Measurements from ENCODE around the gene GJA1. TPM values are rescaled to one million over a fixed set of nuclear protein-coding genes. Genes with fewer than 3 reads are reported as not detected.
"Not testable (repeated sequence)": the region's sequence is repeated elsewhere in the genome, so short reads cannot be mapped to it uniquely, and the experiment has no call there.

Gene GJA1
- total RNA-seq, 2 experiments from 2014 or later = 0.06 TPM

DNA sequence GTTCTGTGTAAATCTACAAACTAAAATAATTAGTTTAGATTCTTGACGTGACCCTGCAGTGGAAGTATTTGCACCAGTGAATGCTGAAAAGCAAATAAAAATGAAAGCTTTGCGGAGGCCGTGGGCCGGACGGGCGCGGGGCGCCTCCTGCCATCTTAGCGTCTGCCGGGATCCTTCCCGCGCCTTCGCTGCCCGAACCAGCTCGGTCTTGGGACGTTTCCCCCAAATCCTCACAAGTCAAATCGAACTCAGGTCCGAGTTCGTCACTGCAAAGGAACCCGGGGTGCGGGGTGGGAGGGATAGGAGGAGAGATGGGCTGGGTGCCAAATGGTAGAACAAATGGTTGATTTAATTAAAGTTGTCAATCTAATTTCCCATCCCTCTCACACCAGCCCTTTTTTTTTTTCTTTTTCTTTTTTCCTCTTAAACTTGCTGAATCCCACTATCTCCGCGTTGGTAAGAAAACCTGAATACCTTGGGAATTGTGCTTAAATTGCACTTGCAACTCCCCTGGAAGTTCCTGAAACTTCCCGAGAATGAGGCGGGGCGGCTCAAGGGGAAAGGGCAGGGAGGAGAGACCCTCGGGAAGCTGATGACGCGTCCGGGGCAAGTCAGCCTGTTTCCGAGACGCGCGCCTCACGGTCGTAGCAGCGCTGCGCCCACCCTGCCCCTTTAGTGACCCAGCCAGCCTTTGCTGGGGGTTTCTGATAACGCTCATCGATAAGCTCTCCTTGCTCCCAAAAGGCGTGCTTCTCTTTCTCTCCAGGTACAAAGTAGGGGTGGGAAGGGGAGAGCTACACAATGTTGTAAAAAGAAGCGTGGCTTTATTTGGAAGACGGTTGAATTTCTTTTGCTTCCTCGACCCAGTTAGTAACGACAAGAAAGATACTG is 1.8 kb downstream of the GJA1 start:
- ChIA-PET CTCF (no interaction called here), POLR2A (no interaction called here)

DNA sequence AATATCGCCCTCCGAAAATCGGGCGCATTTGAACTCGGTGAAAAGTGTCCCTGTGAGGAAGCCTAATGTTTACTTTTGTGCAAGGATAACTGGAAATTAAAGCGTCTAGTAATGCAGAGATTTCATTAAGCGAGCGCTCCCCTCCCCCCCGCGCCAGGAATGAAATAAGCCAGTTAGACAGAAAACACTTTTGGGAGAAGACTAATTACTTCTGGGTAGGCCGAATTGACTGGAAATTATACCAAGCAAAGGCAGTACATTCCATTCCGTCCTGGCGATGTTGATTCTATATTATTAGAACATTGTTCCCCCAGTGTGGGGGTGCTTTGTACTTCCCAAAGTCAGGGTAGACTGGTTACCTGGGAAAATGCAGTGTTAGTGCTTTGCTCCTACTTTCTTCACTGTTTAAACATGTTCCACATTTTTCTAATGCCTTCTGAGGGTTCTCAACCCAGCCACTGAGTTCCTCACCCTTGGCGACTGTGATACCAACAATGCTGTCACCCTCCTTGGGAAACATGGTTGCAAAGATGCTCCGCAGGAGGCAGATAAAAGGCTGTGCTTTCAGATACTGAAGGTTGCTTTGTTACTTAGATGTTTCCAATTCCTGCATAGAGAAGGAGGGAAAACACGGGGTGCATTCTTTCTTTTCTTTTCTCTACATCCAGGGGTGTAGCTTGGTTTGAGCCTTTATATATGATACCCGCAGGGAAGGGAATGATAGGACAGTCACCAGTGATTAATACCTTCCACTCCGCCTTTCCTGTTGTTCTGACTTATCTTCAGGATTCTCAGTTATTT is 2.6 kb downstream of the GJA1 start:
- CTCF ChIA-PET = no interaction called here

DNA sequence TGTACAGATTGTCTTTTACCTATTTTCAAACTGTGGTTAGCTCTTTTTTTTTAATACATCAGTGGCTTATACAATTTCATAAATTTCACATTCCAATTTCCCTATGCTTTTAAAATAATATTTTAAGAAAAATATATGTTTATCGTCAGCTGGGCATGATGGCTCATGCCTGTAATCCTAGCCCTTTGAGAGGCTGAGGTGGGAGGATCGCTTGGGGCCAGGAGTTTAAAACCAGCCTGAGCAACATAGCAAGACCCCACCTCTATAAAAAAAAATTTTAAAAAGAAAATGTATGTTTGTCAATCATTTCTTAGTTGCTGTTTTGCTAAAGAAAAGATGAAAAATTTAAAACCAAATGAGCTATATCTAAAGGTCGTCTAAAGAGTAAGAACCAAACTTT is 3.4 kb downstream of the GJA1 start:
- ChIA-PET CTCF (no interaction called here), POLR2A (no interaction called here)

More for the DNA sequence above, 2.6 kb downstream of the GJA1 start:
- POLR2A ChIA-PET = no interaction called here

DNA sequence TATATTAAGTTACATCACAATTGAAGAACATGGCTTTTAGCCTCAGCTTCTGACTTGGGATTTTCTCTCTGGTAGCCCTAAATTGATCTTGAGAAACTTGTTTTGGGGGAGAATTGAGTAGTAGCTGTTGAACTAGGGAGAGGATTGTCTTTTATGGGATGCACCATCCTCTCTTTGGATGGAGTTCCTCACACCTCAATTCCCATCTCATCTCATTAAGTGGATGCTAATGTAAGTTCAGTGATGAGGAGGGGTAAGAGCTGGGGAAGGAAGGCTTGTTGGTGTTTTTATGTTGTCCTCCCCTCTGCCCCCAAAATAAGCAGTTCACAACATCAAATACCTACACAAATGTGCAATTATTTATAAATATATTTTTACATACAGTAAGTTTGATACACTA is 4.0 kb downstream of the GJA1 start:
- CTCF ChIA-PET = no interaction called here

DNA sequence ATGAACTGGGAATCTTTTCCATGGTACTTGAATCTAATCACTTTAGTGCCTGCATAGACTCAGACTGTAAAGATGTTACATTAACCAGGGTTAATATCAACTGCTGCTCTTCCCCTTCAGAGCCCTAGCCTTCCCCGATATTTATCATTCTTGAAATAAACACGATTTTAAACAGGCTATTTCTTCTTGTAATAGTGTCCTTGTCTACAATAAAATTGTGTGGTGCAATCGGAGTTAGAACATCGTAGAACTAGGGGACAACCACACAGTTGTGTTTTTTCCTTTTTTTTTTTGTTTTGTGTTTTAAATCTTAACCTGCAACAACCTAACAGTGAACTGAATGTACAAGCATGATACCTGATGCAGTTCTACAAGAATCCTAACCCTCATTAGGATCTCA is 4.5 kb downstream of the GJA1 start:
- ChIA-PET CTCF (no interaction called here), POLR2A (no interaction called here)

More for the DNA sequence above, 4.0 kb downstream of the GJA1 start:
- POLR2A ChIA-PET = no interaction called here

DNA sequence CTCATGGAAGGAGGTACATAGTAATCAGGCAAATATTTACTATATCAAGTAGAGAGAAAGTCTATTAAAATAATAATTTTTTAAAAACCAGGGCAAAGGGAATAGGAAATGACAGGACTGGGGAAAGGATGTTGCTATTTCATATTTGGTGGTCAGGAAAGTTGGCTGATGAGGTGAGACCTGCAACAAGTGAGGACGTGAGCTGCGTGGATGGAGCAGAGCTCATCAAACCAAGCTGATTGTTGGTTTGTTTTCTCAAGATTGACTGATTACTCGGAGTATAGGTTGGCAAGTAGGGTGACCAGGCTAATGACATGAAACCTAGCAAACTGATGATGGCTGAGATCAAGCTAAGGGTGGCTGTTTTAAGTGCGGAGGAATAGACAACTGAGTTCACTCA is 6.0 kb downstream of the GJA1 start:
- CTCF ChIA-PET = no interaction called here
- POLR2A ChIA-PET = no interaction called here

DNA sequence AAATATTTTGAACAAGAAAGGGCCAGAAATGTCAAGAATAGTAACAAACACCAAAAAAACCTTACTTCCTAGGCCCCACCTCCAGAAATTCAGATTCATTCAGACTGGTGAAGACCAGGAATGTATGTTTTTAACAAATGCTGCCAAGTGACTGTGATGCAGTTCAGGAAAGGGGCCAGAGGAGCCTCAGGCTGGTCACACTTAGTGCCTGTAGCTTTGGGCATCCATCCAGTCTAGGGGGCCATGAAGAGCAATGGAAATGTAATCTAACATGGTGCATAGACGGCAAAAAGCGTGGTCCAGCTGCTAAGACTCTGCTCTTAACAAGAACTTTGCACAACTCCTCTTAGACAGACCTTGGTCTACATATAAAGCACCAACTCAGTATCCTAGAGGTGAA is 7.1 kb downstream of the GJA1 start:
- ChIA-PET POLR2A (no interaction called here), CTCF (no interaction called here)

DNA sequence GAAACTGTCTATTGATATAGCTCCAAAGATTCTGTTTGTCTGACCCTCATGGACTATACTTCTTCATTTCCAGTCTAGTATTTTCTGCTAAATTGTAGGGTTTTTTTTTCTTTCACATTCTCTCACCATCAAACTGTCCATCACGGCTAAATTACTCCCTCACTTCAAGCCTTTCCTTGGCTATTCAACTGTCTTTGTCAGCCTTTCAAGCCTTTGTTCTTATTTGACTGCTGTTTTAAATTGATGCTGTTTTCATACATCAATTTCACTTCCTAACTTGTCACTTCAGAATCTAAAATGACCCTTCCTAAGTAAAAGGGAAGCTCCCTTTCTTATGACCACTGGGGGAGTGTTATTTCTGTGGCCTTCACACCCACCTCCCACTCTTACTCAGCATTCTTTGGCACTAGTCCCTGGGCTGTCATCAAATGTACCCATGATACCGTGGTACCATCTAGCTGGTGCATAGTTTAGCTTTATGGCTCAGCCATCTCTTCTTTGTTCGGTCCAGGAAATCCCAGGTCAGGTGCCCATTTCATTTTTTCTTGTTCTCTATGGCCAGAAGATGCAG is 8.6 kb downstream of the GJA1 start:
- ChIA-PET CTCF (no interaction called here), POLR2A (no interaction called here)

DNA sequence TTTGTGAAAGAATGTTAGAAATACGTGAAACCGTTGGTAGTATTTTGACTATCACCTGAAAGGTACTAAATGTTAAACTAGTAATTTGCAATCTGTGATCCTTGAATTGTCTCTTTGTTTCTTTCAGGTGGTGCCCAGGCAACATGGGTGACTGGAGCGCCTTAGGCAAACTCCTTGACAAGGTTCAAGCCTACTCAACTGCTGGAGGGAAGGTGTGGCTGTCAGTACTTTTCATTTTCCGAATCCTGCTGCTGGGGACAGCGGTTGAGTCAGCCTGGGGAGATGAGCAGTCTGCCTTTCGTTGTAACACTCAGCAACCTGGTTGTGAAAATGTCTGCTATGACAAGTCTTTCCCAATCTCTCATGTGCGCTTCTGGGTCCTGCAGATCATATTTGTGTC is 11.3 kb downstream of the GJA1 start:
- CTCF ChIA-PET, POLR2A ChIA-PET: not testable (repeated sequence)

DNA sequence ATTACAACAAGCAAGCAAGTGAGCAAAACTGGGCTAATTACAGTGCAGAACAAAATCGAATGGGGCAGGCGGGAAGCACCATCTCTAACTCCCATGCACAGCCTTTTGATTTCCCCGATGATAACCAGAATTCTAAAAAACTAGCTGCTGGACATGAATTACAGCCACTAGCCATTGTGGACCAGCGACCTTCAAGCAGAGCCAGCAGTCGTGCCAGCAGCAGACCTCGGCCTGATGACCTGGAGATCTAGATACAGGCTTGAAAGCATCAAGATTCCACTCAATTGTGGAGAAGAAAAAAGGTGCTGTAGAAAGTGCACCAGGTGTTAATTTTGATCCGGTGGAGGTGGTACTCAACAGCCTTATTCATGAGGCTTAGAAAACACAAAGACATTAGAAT is 12.3 kb downstream of the GJA1 start:
- POLR2A ChIA-PET, CTCF ChIA-PET: not testable (repeated sequence)

DNA sequence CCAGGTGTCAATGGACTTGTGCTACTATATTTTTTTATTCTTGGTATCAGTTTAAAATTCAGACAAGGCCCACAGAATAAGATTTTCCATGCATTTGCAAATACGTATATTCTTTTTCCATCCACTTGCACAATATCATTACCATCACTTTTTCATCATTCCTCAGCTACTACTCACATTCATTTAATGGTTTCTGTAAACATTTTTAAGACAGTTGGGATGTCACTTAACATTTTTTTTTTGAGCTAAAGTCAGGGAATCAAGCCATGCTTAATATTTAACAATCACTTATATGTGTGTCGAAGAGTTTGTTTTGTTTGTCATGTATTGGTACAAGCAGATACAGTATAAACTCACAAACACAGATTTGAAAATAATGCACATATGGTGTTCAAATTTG is 13.1 kb downstream of the GJA1 start:
- CTCF ChIA-PET, POLR2A ChIA-PET: not testable (repeated sequence)

DNA sequence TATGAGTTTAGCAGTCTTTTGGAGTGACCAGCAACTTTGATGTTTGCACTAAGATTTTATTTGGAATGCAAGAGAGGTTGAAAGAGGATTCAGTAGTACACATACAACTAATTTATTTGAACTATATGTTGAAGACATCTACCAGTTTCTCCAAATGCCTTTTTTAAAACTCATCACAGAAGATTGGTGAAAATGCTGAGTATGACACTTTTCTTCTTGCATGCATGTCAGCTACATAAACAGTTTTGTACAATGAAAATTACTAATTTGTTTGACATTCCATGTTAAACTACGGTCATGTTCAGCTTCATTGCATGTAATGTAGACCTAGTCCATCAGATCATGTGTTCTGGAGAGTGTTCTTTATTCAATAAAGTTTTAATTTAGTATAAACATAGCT is 13.9 kb downstream of the GJA1 start:
- CTCF ChIA-PET = no interaction called here

DNA sequence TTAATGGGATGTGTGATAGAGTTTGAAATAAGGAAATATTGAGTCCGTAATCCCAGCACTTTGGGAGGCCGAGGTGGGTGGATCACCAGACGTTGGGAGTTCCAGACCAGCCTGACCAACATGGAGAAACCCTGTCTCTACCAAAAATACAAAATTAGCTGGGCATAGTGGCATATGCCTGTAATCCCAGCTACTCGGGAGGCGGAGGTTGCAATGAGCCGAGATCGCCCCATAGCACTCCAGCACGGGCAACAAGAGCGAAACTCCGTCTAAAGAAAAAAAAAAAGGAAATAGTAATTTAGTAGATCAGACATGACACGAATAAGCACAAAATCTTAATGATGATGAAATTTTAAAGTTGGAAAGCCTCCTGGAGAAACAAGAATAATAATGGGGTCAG is 14.8 kb downstream of the GJA1 start:
- POLR2A ChIA-PET = no interaction called here
- CTCF ChIA-PET = no interaction called here

More for the DNA sequence above, 13.9 kb downstream of the GJA1 start:
- POLR2A ChIA-PET = no interaction called here

DNA sequence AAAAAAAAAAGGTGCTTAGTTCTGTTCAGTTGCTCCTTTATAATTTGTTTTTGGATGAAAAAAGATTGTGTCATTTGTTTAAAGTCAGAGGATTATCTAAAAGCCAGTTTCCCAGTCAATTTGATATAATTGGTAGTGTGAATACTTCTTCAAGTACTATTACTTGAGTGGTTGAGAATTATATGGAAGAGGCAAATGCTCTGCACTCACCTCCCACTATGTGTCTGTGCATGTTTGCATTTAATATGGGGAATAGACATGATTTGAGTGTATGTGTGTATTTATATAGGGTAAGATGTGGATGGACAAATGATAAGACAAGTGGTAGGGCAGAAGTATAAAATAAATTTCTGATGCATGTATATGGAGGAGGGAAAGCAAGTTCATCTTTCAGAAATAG is 15.8 kb downstream of the GJA1 start:
- POLR2A ChIA-PET = no interaction called here
- CTCF ChIA-PET = no interaction called here

DNA sequence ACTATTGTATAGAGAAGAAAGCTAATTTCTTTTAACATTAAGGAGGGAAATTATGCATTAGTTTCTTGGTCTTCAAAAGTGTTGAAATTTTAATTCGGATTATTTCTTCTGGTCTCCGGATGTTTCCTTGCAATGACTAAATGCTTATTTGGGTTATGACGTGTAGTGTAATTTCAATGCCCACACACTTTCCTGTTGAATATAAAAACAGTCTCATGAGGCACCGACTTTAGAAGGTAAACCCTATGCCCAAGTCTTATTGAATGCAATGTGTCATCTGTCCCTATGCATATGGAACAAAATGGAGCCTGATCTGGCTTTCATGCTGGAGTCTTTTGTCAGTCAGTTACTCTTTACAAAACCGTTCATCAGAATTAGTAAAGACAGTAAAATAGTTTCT is 17.7 kb downstream of the GJA1 start:
- CTCF ChIA-PET = no interaction called here
- POLR2A ChIA-PET = no interaction called here

DNA sequence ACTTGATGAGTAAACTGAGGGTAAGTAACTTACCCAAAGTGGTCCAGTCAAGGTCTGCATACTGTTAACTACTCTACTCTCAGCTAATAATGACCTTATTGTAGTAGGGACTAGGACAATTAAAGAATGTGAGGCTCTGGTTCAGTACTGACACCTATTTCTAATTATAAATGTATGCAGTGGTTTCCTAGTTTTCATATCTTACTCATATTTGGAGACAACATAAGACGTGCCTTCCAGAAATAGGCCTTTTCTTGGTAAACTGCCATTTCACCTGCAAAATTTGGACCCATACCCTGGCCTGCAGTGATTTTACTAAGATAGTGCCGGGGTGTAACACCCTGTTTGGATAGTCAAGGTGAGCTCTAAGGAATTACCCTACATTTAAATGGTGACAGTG is 24.7 kb downstream of the GJA1 start:
- ChIA-PET POLR2A (no interaction called here), CTCF (no interaction called here)

DNA sequence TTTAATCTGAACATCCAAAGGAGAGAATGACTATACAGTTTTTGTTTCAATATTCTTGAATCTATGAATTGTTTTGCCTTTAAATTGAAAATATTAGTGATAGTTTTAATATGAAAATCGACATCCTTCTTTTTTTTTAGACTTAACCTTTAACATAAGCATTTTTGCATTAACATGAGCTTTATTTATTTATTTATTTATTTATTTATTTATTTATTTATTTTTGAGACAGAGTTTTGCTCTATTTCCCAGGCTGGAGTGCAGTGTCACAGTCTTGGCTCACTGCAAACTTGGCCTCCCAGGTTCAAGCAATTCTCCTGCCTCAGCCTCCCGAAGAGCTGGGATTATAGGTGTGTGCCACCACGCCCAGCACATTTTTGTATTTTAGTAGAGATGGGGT is 27.6 kb downstream of the GJA1 start:
- ChIA-PET CTCF (interaction anchor here (0.7 kb wide), 1 partner anchor 9 kb away, joined by 3 read pairs; no protein-coding TSS in a partner anchor), POLR2A (interaction anchor here (0.7 kb wide), 1 partner anchor 279 kb away, joined by 3 read pairs; no protein-coding TSS in a partner anchor)

DNA sequence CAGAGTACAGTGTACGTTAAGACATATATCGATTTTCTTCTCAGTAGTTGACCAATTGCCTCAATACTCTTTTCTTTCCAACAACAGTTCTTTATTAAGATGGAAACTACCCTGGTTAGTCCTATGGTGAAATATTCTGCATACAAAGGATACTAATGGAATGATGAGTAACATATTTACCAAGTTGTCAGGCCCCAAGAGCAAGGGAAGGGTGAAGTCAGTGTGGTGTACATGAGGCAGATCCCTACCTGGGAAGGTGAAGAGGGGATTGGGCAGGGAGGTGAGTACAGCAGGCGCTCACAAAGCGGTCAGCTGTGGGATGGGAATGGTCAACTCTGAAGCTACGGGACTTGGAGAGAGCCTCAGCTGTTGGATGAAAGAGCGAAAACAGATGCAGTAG is 29.7 kb downstream of the GJA1 start:
- POLR2A ChIA-PET = no interaction called here

DNA sequence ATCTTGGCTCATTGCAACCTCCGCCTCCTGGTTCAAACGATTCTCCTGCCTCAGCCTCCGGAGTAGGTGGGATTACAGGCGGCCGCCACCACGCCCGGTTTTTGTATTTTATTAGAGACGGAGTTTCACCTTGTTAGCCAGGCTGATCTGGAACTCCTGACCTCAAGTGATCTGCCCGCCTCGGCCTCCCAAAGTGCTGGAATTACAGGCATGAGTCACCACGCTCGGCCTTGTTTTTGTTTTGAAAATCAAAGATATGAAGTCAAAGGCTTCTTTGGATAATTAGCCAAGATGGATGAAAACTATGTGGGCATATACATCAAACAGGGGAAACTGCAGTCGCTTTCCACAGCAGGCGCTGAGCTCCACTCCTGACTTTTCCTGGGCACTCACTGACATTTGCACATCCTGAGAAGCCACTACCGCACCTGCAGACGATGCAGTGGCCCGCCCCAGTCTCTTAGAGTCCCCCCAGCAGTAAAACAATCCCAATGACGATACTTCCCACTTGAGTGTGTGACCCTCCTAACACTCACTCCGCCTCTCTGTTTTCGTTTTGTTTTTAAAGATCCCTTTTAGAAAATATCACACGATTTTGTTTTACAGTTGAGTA is 44.1 kb downstream of the GJA1 start:
- ChIA-PET POLR2A (no interaction called here), CTCF (no interaction called here)

More for the DNA sequence above, 29.7 kb downstream of the GJA1 start:
- CTCF ChIA-PET = no interaction called here

DNA sequence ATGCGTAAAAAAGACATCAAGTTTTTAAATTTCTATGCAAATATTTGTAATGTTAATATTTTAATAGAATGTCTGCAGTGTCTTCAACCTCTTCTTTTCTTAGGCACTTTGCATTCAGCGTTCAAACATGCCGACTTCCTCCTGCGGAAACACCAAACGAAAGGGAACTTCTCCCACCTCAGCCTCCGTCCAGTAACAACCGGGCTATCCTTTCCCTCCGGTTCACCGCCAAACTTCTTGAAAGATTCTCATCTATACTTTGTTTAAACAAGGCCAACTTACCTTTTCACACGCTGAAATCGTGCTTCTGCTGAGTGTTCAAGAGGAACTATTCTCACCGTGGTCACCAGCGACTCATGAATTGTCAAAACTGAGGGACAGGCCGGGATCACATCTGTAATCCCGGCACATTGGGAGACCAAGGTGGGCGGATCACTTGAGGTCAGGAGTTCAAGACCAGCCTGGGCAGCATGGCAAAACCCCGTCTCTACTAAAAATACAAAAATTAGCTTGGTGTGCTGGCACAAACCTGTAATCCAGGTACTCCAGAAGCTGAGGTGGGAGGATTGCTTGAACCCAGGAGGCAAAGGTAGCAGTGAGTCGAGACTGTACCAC is 44.8 kb downstream of the GJA1 start:
- CTCF ChIA-PET = no interaction called here
- POLR2A ChIA-PET = no interaction called here
